ENCODE measurements around the gene SALL3. TPM values are rescaled to one million over a fixed set of nuclear protein-coding genes. Genes with fewer than 3 reads are reported as not detected.

Gene SALL3
- total and polyA plus RNA-seq, 2 experiments from 2014 or later: 16.9 to 39.8 TPM

- H3K4me2 ChIP-seq: peak overlapping the region; percentile 82
- peaks cover 5% of the 10 kb centered on the region; the same call in 1 of the 2 replicates for H4K20me1 ChIP-seq (replicated peaks; ENCODE audit: insufficient read depth)
- peaks cover 5% of the 10 kb centered on the region; the same call in 2 of the 3 replicates for H3K36me3 Mint-ChIP-seq (ENCODE audit: low read depth)
- DNase-seq (ENCODE audit: low spot score): no peak
- TF ChIP-seq EZH2 (IDR thresholded peaks at IDR 0.05; ENCODE audit: low read depth, unreplicated experiment) (peak; percentile 2), CTCF (conservative IDR thresholded peaks at IDR 0.05; ENCODE audit: low read depth in 2 of 2) (no peak)
- peaks cover 84% of the 10 kb centered on the region for H3K27me3 Mint-ChIP-seq (ENCODE audit: insufficient read depth, low read depth, poor library complexity)
- peaks cover 39% of the 10 kb centered on the region for H3K4me1 Mint-ChIP-seq
- no peak overlapping the region for H3K4me3 Mint-ChIP-seq
- H3K9me2 ChIP-seq (ENCODE audit: insufficient read depth): no peaks in the 10 kb centered on the region
- peak overlapping the region; percentile 73 for H2AFZ ChIP-seq
- H3F3A ChIP-seq (replicated peaks; ENCODE audit: low read depth): peaks cover 30% of the 10 kb centered on the region
- peaks cover 93% of the 10 kb centered on the region for H3K27me3 ChIP-seq (ENCODE audit: insufficient read depth)
- no peaks in the 10 kb centered on the region for H3K36me3 ChIP-seq (ENCODE audit: insufficient read depth)
- ATAC-seq: peak; percentile 10
- no peak overlapping the region for H3K27ac ChIP-seq (ENCODE audit: low read depth)
- peaks cover 44% of the 10 kb centered on the region for H3K4me1 ChIP-seq (ENCODE audit: insufficient read depth)
- H3K9me3 Mint-ChIP-seq: peaks cover 22% of the 10 kb centered on the region
- H3K4me3 ChIP-seq: peak overlapping the region; percentile 55
- no peak overlapping the region for H3K27ac Mint-ChIP-seq
- H3K79me2 ChIP-seq (replicated peaks; ENCODE audit: insufficient read depth): no peaks in the 10 kb centered on the region
Observed at GRCh38 chr18:78973357-78974083, 6.1 kb upstream of the SALL3 start.

- peak overlapping the region; percentile 82 for H3K4me2 ChIP-seq
- peaks cover 5% of the 10 kb centered on the region; the same call in 1 of the 2 replicates for H4K20me1 ChIP-seq (replicated peaks; ENCODE audit: insufficient read depth)
- H3K36me3 ChIP-seq (ENCODE audit: insufficient read depth): no peaks in the 10 kb centered on the region
- H3K27ac Mint-ChIP-seq: no peak overlapping the region
- peak overlapping the region; percentile 55 for H3K4me3 ChIP-seq
- peaks cover 44% of the 10 kb centered on the region for H3K4me1 ChIP-seq (ENCODE audit: insufficient read depth)
- H3F3A ChIP-seq (replicated peaks; ENCODE audit: low read depth): peaks cover 30% of the 10 kb centered on the region
- H3K27ac ChIP-seq (ENCODE audit: low read depth): no peak overlapping the region
- peaks cover 5% of the 10 kb centered on the region; the same call in 2 of the 3 replicates for H3K36me3 Mint-ChIP-seq (ENCODE audit: low read depth)
- peak; percentile 63 for DNase-seq (ENCODE audit: low spot score)
- TF ChIP-seq POLR2AphosphoS5 (IDR thresholded peaks at IDR 0.05; ENCODE audit: low read depth): no peak
- peak; percentile 77 for TF ChIP-seq EZH2 (IDR thresholded peaks at IDR 0.05; ENCODE audit: low read depth, unreplicated experiment)
- peaks cover 39% of the 10 kb centered on the region for H3K4me1 Mint-ChIP-seq
- H3K27me3 Mint-ChIP-seq (ENCODE audit: insufficient read depth, low read depth, poor library complexity): peaks cover 83% of the 10 kb centered on the region
- no peaks in the 10 kb centered on the region for H3K79me2 ChIP-seq (replicated peaks; ENCODE audit: insufficient read depth)
- peak; percentile 7 for ATAC-seq
- H2AFZ ChIP-seq: peak overlapping the region; percentile 59; the same call in 1 of the 2 replicates
- H3K27me3 ChIP-seq (ENCODE audit: insufficient read depth): peaks cover 94% of the 10 kb centered on the region
- no peaks in the 10 kb centered on the region for H3K9me2 ChIP-seq (ENCODE audit: insufficient read depth)
- peak overlapping the region; percentile 66; the same call in 2 of the 3 replicates for H3K4me3 Mint-ChIP-seq
- peaks cover 19% of the 10 kb centered on the region for H3K9me3 Mint-ChIP-seq
Observed at GRCh38 chr18:78974115-78974761, 5.4 kb upstream of the SALL3 start.

GRCh38 chr18:78975292-78975691 lies 4.3 kb upstream of the SALL3 start:
- peaks cover 30% of the 10 kb centered on the region for H3F3A ChIP-seq (replicated peaks; ENCODE audit: low read depth)
- peak overlapping the region; percentile 53 for H3K4me3 ChIP-seq
- Mint-ChIP-seq H3K36me3 (ENCODE audit: low read depth) (peaks cover 5% of the 10 kb centered on the region; the same call in 2 of the 3 replicates), H3K4me3 (peak overlapping the region; percentile 14; the same call in 1 of the 3 replicates), H3K27ac (no peak overlapping the region), H3K9me3 (peaks cover 16% of the 10 kb centered on the region), H3K27me3 (ENCODE audit: insufficient read depth, low read depth, poor library complexity) (peaks cover 77% of the 10 kb centered on the region), H3K4me1 (peaks cover 39% of the 10 kb centered on the region)
- H2AFZ ChIP-seq: no peak overlapping the region
- H4K20me1 ChIP-seq (replicated peaks; ENCODE audit: insufficient read depth): peaks cover 5% of the 10 kb centered on the region; the same call in 1 of the 2 replicates
- H3K9me2 ChIP-seq (ENCODE audit: insufficient read depth): no peaks in the 10 kb centered on the region
- H3K4me2 ChIP-seq: peak overlapping the region; percentile 82
- DNase-seq (ENCODE audit: low spot score) (no peak), ATAC-seq (no peak)
- H3K79me2 ChIP-seq (replicated peaks; ENCODE audit: insufficient read depth): no peaks in the 10 kb centered on the region
- H3K27me3 ChIP-seq (ENCODE audit: insufficient read depth): peaks cover 86% of the 10 kb centered on the region
- H3K4me1 ChIP-seq (ENCODE audit: insufficient read depth): peaks cover 44% of the 10 kb centered on the region
- peak; percentile 49 for TF ChIP-seq EZH2 (IDR thresholded peaks at IDR 0.05; ENCODE audit: low read depth, unreplicated experiment)
- TF ChIP-seq POLR2AphosphoS5 (IDR thresholded peaks at IDR 0.05; ENCODE audit: low read depth): no peak
- TF ChIP-seq CREB1 (CRISPR knock-in tag; IDR thresholded peaks at IDR 0.05; ENCODE audit: low read depth): no peak
- H3K27ac ChIP-seq (ENCODE audit: low read depth): no peak overlapping the region
- no peaks in the 10 kb centered on the region for H3K36me3 ChIP-seq (ENCODE audit: insufficient read depth)

Data from GM23338 (cell line).